Measurements from ENCODE around the gene ABCD4. TPM values are rescaled to one million over a fixed set of nuclear protein-coding genes. Genes with fewer than 3 reads are reported as not detected.
A peak's percentile ranks its signal among the peaks of the same experiment; 100 is the strongest.

The ABCD4 gene
- total RNA-seq, 3 donors from 2014 or later: 38.2 to 57.0 (median 54.7) TPM

DNA sequence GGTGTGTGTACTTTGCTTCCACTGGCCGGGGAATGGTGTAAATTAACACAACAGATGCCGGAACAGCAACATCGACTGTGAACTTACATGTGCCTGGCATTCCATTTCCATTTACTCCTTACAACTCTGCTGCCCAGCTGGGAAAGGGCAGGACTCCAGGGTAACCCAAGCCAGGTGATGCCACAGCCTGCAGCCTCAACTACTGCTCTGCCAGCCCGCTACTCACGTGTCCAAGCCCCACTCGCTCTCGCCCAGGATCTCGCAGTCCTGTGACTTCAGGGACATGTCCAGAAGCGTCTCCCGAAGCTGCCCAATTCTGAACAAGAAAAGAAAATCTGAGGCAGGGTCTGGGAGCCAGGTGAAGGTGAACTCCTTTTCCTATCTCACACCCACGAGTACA lies 10.7 kb downstream of the ABCD4 start:
- TF ChIP-seq POLR2A (IDR thresholded peaks at IDR 0.05) (no peak), POLR2AphosphoS5 (IDR thresholded peaks at IDR 0.05) (no peak)
- TF ChIP-seq, protein P1, sequence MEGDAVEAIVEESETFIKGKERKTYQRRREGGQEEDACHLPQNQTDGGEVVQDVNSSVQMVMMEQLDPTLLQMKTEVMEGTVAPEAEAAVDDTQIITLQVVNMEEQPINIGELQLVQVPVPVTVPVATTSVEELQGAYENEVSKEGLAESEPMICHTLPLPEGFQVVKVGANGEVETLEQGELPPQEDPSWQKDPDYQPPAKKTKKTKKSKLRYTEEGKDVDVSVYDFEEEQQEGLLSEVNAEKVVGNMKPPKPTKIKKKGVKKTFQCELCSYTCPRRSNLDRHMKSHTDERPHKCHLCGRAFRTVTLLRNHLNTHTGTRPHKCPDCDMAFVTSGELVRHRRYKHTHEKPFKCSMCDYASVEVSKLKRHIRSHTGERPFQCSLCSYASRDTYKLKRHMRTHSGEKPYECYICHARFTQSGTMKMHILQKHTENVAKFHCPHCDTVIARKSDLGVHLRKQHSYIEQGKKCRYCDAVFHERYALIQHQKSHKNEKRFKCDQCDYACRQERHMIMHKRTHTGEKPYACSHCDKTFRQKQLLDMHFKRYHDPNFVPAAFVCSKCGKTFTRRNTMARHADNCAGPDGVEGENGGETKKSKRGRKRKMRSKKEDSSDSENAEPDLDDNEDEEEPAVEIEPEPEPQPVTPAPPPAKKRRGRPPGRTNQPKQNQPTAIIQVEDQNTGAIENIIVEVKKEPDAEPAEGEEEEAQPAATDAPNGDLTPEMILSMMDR (IDR thresholded peaks at IDR 0.05): no peak
- no peaks in the 10 kb centered on the region for H3K36me3 ChIP-seq
- H3K9me3 ChIP-seq: no peaks in the 10 kb centered on the region
- H3K27ac ChIP-seq: no peak overlapping the region
- H3K4me1 ChIP-seq: no peaks in the 10 kb centered on the region
- no peaks in the 10 kb centered on the region for H3K27me3 ChIP-seq
- intact Hi-C loops (cut with DNase I; ENCODE audit: low total_unique reads): no loop called here
- no peak for DNase-seq (ENCODE audit: low spot score in 2 of 2)
- H3K4me3 ChIP-seq: no peak overlapping the region

DNA sequence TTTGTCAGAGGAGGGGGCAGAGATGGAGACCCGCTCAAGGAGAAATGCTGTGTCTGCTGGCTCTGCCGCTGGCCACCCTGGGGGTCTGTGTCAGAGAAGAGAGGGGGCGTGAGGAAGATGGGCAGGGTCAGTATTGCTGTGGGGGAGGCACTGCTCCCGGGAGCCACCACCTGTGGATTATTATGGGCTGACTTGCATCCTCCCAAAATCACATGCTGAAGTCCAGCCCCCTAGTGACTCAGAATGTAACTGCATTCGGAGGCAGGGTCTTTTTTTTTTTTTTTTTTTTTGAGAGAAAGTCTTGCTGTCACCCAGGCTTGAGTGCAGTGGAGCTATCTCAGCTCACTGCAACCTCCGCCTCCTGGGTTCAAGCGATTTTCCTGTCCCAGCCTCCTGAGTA lies 12.3 kb downstream of the ABCD4 start:
- DNase-seq (ENCODE audit: low spot score in 2 of 2): no peak
- TF ChIP-seq, protein P1 (IDR thresholded peaks at IDR 0.05): peak in 1 of 3 donors; percentile 13
- TF ChIP-seq POLR2AphosphoS5 (IDR thresholded peaks at IDR 0.05) (no peak), POLR2A (IDR thresholded peaks at IDR 0.05) (no peak)
- intact Hi-C loops (cut with DNase I; ENCODE audit: low total_unique reads): no loop called here
- Histone ChIP-seq H3K27ac (no peak overlapping the region), H3K4me3 (no peak overlapping the region), H3K27me3 (no peaks in the 10 kb centered on the region), H3K4me1 (no peaks in the 10 kb centered on the region), H3K9me3 (no peaks in the 10 kb centered on the region), H3K36me3 (no peaks in the 10 kb centered on the region)

DNA sequence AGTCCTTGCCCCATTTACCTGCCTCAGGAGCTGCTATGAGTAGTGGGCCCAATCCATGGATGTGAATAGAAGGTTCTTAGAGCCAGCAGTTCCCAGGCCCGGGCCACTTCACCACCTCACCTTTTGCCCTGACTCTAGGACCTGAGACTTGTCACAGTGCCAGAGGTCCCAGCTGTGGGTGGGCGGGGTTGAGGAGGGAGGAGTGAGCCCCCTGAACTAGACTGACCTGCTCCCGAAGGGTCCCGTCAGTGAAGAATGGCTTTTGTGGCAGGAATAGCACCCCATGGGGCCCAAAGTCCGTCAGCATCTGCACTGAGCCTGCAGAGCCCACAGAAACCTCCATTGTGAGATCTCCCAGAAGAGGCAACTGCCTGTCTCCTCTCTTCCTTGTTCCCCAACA lies 12.9 kb downstream of the ABCD4 start:
- Histone ChIP-seq H3K27me3 (no peaks in the 10 kb centered on the region), H3K4me1 (no peaks in the 10 kb centered on the region), H3K4me3 (no peak overlapping the region), H3K9me3 (no peaks in the 10 kb centered on the region), H3K27ac (no peak overlapping the region), H3K36me3 (no peaks in the 10 kb centered on the region)
- DNase-seq (ENCODE audit: low spot score in 2 of 2): no peak
- TF ChIP-seq POLR2AphosphoS5 (IDR thresholded peaks at IDR 0.05) (no peak), POLR2A (IDR thresholded peaks at IDR 0.05) (no peak)
- TF ChIP-seq, protein P1 (IDR thresholded peaks at IDR 0.05): no peak
- intact Hi-C loops (cut with DNase I; ENCODE audit: low total_unique reads): no loop called here

DNA sequence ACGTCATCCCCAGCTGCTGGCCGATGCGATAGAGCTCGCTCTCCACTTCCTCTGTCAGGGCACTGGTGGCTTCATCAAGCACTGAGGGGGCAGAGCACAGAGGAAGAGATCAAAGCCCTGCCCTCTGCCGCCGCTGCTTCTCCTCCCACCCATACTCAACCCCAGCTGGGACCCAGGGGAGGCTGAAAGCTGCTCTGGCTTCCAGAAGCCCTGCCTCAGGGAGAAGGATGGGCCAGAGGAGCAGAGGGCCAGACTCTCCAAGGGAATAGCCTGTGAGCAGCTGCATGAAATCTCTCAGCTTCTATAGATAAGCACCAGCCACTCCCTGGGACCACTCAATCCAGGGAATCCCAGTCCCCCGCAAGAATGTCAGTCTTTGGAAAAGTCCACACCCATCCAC lies 16.0 kb downstream of the ABCD4 start:
- Histone ChIP-seq H3K4me3 (no peak overlapping the region), H3K27ac (no peak overlapping the region), H3K36me3 (peaks cover 5% of the 10 kb centered on the region), H3K4me1 (no peaks in the 10 kb centered on the region), H3K27me3 (no peaks in the 10 kb centered on the region), H3K9me3 (no peaks in the 10 kb centered on the region)
- DNase-seq (ENCODE audit: low spot score in 2 of 2): no peak
- TF ChIP-seq, protein P1 (IDR thresholded peaks at IDR 0.05): no peak
- no peak for TF ChIP-seq POLR2A (IDR thresholded peaks at IDR 0.05)
- TF ChIP-seq POLR2AphosphoS5 (IDR thresholded peaks at IDR 0.05): no peak
- intact Hi-C loops (cut with DNase I; ENCODE audit: low total_unique reads): no loop called here

DNA sequence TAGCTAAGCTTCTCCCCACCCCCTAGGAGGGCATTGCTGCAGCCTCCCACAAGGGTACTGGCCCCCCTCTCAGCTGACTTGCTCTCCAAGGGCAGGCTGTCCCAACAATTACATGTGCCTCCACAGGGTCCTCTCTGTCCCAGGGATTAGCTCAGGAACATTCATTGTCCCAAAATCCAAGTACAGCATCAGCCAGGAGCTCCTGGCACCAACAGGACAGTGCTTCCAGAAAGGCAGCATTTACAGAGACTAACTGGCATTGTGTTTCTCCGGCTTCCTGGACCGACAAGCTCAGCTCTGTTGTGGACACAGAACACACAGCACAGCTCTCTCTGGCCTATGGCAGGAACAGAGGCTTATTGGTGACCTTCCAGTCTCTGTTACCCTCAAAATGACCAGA lies 21.7 kb downstream of the ABCD4 start:
- H3K36me3 ChIP-seq: peaks cover 5% of the 10 kb centered on the region

More for the DNA sequence above, 21.7 kb downstream of the ABCD4 start:
- intact Hi-C loops (cut with DNase I; ENCODE audit: low total_unique reads): no loop called here
- Histone ChIP-seq H3K9me3 (peaks cover 0 to 3% of the 10 kb centered on the region in 2 donors), H3K4me1 (no peaks in the 10 kb centered on the region), H3K4me3 (no peak overlapping the region), H3K27ac (no peak overlapping the region), H3K27me3 (no peaks in the 10 kb centered on the region)
- TF ChIP-seq POLR2AphosphoS5 (IDR thresholded peaks at IDR 0.05) (no peak), POLR2A (IDR thresholded peaks at IDR 0.05) (no peak)
- TF ChIP-seq, protein P1 (IDR thresholded peaks at IDR 0.05): no peak
- no peak for DNase-seq (ENCODE audit: low spot score in 2 of 2)

Data from breast epithelium (tissue), 4 donors.